GM12878 (cell line): ENCODE data around the gene RBM4B. TPM values are rescaled to one million over a fixed set of nuclear protein-coding genes. Genes with fewer than 3 reads are reported as not detected.

Experiments
- CEBPZ ChIP-seq: fragments of 150-350 bp; IDR thresholded peaks from 2 replicates; pipeline ENCODE4 v1.6.1; 2016; ENCODE audit warnings: low read depth, low read length
- CHD1 ChIP-seq: IDR thresholded peaks from 2 replicates; pipeline ENCODE4 v1.6.1; 2012; ENCODE audit warnings: low read depth, low read length, improper control_type of control experiment
- ELK1 ChIP-seq: IDR thresholded peaks from 2 replicates; pipeline ENCODE4 v1.6.1; 2012; ENCODE audit warnings: low read depth, low read length, improper control_type of control experiment
- HCFC1 ChIP-seq: fragments of 150-350 bp; IDR thresholded peaks from 2 replicates; pipeline ENCODE4 v1.6.1; 2014; ENCODE audit warnings: low read length
- HDGF ChIP-seq: fragments of 450-650 bp; IDR thresholded peaks from 2 replicates; pipeline ENCODE4 v1.6.1; 2016; ENCODE audit warnings: antibody characterized with exemption
- IRF3 ChIP-seq: fragments of 450-650 bp; IDR thresholded peaks from 2 replicates; pipeline ENCODE4 v1.6.1; 2014; ENCODE audit warnings: mild to moderate bottlenecking
- KDM1A ChIP-seq: fragments of 200-600 bp; sonication (generic); IDR thresholded peaks from 2 replicates; pipeline ENCODE4 v1.6.1; 2016; ENCODE audit warnings: borderline replicate concordance
- NFXL1 ChIP-seq: fragments of 450-650 bp; IDR thresholded peaks from 2 replicates; pipeline ENCODE4 v1.6.1; 2017; ENCODE audit warnings: antibody characterized with exemption, mild to moderate bottlenecking, borderline replicate concordance
- RB1 ChIP-seq: fragments of 450-650 bp; formaldehyde crosslinking; IDR thresholded peaks from 2 replicates; pipeline ENCODE4 v1.6.1; 2017; ENCODE audit warnings: mild to moderate bottlenecking, borderline replicate concordance
- WRNIP1 ChIP-seq: IDR thresholded peaks from 2 replicates; pipeline ENCODE4 v1.6.1; 2011; ENCODE audit warnings: low read depth, low read length, improper control_type of control experiment, borderline replicate concordance
- ZBTB33 ChIP-seq: fragments of 450-650 bp; IDR thresholded peaks from 2 replicates; pipeline ENCODE4 v1.6.1; 2017; ENCODE audit warnings: mild to moderate bottlenecking
- ZBTB40 ChIP-seq: fragments of 450-650 bp; IDR thresholded peaks from 2 replicates; pipeline ENCODE4 v1.6.1; 2016; ENCODE audit warnings: mild to moderate bottlenecking, moderate library complexity, borderline replicate concordance
- ZNF24 ChIP-seq: fragments of 450-650 bp; IDR thresholded peaks from 2 replicates; pipeline ENCODE4 v1.6.1; 2017; ENCODE audit warnings: antibody characterized with exemption, mild to moderate bottlenecking
- ZSCAN29 ChIP-seq: fragments of 450-650 bp; IDR thresholded peaks from 2 replicates; pipeline ENCODE4 v1.6.1; 2017; ENCODE audit warnings: mild to moderate bottlenecking, moderate library complexity
- polyA plus RNA-seq, 11 experiments: library from polyadenylated mRNA; depleted of rRNA in 4 of 11; unstranded in 6 of 11; stranded (reverse) in 5 of 11; fragments of >200 nt; fragmentation: Nextera tagmentation in 4 of 11; fragmentation: Illumina TruSeq in 1 of 11; extraction: Ambion mirVana in 4 of 11; extraction: Trizol in 1 of 11; gene quantifications; 1 replicate in 1 of 11; 2 replicates in 10 of 11; pipeline versions ENCODE4 v1.2.1 to v1.2.3, GENCODE V29; 2011 to 2016; ENCODE audit warnings: inconsistent platforms in 2 of 11, missing spikeins in 2 of 11, low read depth in 1 of 11
- total RNA-seq, 4 experiments: library from RNA; depleted of rRNA in 3 of 4; stranded (reverse); fragments of >200 nt in 3 of 4; fragmentation: Illumina TruSeq in 1 of 4; extraction: Trizol in 1 of 4; gene quantifications; 2 replicates each; pipeline versions ENCODE4 v1.2.1 to v1.2.3, GENCODE V29; 2013 to 2021

Gene RBM4B
- total and polyA plus RNA-seq, 10 of the 15 experiments (the other 5 are each of a cell fraction or from before 2014, with no cell fraction given) = 16.1 to 37.0 (median 21.6) TPM

- no peak for TF ChIP-seq ELK1
- TF ChIP-seq KDM1A = no peak
- no peak for TF ChIP-seq ZSCAN29
- TF ChIP-seq WRNIP1 = no peak
- TF ChIP-seq ZBTB40 = no peak
- TF ChIP-seq RB1 = no peak
- TF ChIP-seq HCFC1 = peak; percentile 39; the same call in 1 of the 2 replicates
- TF ChIP-seq CEBPZ = peak; percentile 44; the same call in 1 of the 2 replicates
- peak; percentile 81 for TF ChIP-seq IRF3
- TF ChIP-seq ZNF24 = no peak
- no peak for TF ChIP-seq NFXL1
- no peak for TF ChIP-seq ZBTB33
- TF ChIP-seq HDGF = peak; percentile 94
- TF ChIP-seq CHD1 = peak; percentile 51; the same call in 1 of the 2 replicates
These were observed 61.1 kb downstream of the RBM4B start, which contains the start of gene RBM14 (continued) for GRCh38 chr11:66616379-66617154.
